ENCODE results near the gene HHLA2. TPM values are rescaled to one million over a fixed set of nuclear protein-coding genes. Genes with fewer than 3 reads are reported as not detected.
A peak's percentile ranks its signal among the peaks of the same experiment; 100 is the strongest.

Gene HHLA2
- total RNA-seq, 1 experiment from 2014 or later = not detected

DNA sequence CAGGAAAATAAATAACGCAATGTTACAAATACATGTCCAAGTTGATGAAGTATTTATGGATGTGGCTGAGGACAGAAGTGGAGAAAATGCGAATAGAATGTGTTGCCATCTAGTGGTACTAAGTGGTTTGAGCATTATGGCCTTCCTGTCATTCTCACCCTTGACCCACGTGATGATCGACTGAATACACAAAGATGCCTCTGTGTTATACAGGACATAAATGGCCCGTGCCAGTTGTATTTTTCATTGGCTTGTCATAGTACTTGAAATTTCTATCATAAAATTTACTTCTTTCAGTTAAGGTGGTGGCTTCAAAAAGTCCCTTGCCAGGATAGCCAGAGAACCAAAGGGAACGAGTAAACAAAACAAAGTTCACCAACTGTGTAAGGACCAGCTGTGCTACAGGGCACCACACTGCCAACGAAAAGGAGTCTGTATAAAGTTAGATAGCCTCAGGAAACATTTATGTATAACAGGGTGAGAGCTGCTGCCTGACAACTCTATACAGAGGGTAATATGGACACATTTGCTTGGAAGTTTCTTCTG lies 110.4 kb downstream of the HHLA2 start:
- Histone ChIP-seq H3F3A (ENCODE audit: low read length, unreplicated experiment) (no peaks in the 10 kb centered on the region), H3K4me2 (ENCODE audit: low read length) (no peak overlapping the region), H3K9me3 (ENCODE audit: low read length) (no peaks in the 10 kb centered on the region), H4K20me1 (ENCODE audit: low read length) (no peaks in the 10 kb centered on the region), H3K4me3 (ENCODE audit: low read length) (no peak overlapping the region), H3K4me1 (ENCODE audit: insufficient read depth, low read length) (peaks cover 9% of the 10 kb centered on the region), H3K27me3 (ENCODE audit: low read length) (no peaks in the 10 kb centered on the region), H3K9me2 (replicated peaks; ENCODE audit: low read length) (no peaks in the 10 kb centered on the region), H3K27ac (ENCODE audit: low read length) (no peak overlapping the region), H3K79me2 (ENCODE audit: low read length) (no peaks in the 10 kb centered on the region), H3K9ac (ENCODE audit: low read length) (no peak overlapping the region), H3K36me3 (ENCODE audit: low read depth, low read length) (no peaks in the 10 kb centered on the region), H2AFZ (ENCODE audit: low read length) (no peak overlapping the region)
- intact Hi-C loops (cut with micrococcal nuclease) = loop anchor here (1.0 to 2.0 kb wide), 6 partner anchors 71 to 468 kb away; partner anchors contain the start of gene IFT57
- DNase-seq (peak; percentile 74), ATAC-seq (peak; percentile 89)
- no TSS peak for BruUV-seq (replicated peaks)
- TF ChIP-seq CTCF (conservative IDR thresholded peaks at IDR 0.05; ENCODE audit: low read depth, low read length) = peak; percentile 80
- no peak for TF ChIP-seq EZH2 (IDR thresholded peaks at IDR 0.05; ENCODE audit: low read length, unreplicated experiment)
- ChIA-PET CTCF (no interaction called here), POLR2A (ENCODE audit: unreplicated experiment) (no interaction called here)

DNA sequence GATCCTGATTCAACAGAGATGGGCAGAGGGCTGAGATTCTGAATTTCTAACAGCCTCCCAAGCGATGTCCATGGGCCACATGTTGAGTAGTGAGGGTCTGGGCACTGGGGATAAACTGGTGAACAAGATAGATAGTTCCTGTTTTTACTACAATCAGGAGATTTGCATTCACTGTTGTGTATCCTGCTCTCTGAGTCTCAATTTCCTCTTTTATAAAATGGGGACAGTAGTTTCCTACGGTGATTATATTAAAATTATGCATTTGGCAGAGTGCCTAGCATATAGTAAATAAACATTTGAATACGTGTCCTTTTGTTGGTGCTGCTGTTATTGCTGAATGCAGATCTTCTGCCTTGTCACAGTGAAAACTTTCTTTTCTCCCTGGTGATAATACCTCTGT lies 111.5 kb downstream of the HHLA2 start:
- CTCF ChIA-PET = no interaction called here
- no peaks in the 10 kb centered on the region for H3K9me3 ChIP-seq (ENCODE audit: low read length)
- H3K9ac ChIP-seq (ENCODE audit: low read length) = no peak overlapping the region
- POLR2A ChIA-PET (ENCODE audit: unreplicated experiment) = no interaction called here
- H4K20me1 ChIP-seq (ENCODE audit: low read length) = no peaks in the 10 kb centered on the region
- no peak overlapping the region for H3K4me2 ChIP-seq (ENCODE audit: low read length)
- no peaks in the 10 kb centered on the region for H3F3A ChIP-seq (ENCODE audit: low read length, unreplicated experiment)
- no peaks in the 10 kb centered on the region for H3K79me2 ChIP-seq (ENCODE audit: low read length)
- DNase-seq (no peak), ATAC-seq (no peak)
- no peaks in the 10 kb centered on the region for H3K36me3 ChIP-seq (ENCODE audit: low read depth, low read length)
- no peaks in the 10 kb centered on the region for H3K27me3 ChIP-seq (ENCODE audit: low read length)
- TF ChIP-seq EZH2phosphoT487 (IDR thresholded peaks at IDR 0.05; ENCODE audit: borderline replicate concordance, low read length) = no peak
- no peak for TF ChIP-seq CTCF (conservative IDR thresholded peaks at IDR 0.05; ENCODE audit: low read depth, low read length)
- no peak for TF ChIP-seq EZH2 (IDR thresholded peaks at IDR 0.05; ENCODE audit: low read length, unreplicated experiment)
- no TSS peak for BruUV-seq (replicated peaks)
- H3K9me2 ChIP-seq (replicated peaks; ENCODE audit: low read length) = no peaks in the 10 kb centered on the region
- no peak overlapping the region for H3K27ac ChIP-seq (ENCODE audit: low read length)
- intact Hi-C loops (cut with micrococcal nuclease) = loop anchor here (2.0 kb wide), 1 partner anchor 469 kb away; no protein-coding TSS in a partner anchor
- H3K4me1 ChIP-seq (ENCODE audit: insufficient read depth, low read length) = peaks cover 20% of the 10 kb centered on the region
- H2AFZ ChIP-seq (ENCODE audit: low read length) = no peak overlapping the region
- H3K4me3 ChIP-seq (ENCODE audit: low read length) = no peak overlapping the region

- no peak overlapping the region for H2AFZ ChIP-seq (ENCODE audit: low read length)
- no peaks in the 10 kb centered on the region for H3K27me3 ChIP-seq (ENCODE audit: low read length)
- peaks cover 21% of the 10 kb centered on the region for H3K4me1 ChIP-seq (ENCODE audit: insufficient read depth, low read length)
- H3K9ac ChIP-seq (ENCODE audit: low read length) = no peak overlapping the region
- no peaks in the 10 kb centered on the region for H3K9me2 ChIP-seq (replicated peaks; ENCODE audit: low read length)
- no peak for ATAC-seq
- H3K79me2 ChIP-seq (ENCODE audit: low read length) = no peaks in the 10 kb centered on the region
- no peak overlapping the region for H3K27ac ChIP-seq (ENCODE audit: low read length)
- POLR2A ChIA-PET (ENCODE audit: unreplicated experiment) = interaction anchor here (0.6 kb wide), 1 partner anchor 509 kb away, joined by 4 read pairs; no protein-coding TSS in a partner anchor
- no peaks in the 10 kb centered on the region for H3K36me3 ChIP-seq (ENCODE audit: low read depth, low read length)
- TF ChIP-seq EZH2 (IDR thresholded peaks at IDR 0.05; ENCODE audit: low read length, unreplicated experiment) = no peak
- TF ChIP-seq EZH2phosphoT487 (IDR thresholded peaks at IDR 0.05; ENCODE audit: borderline replicate concordance, low read length) = no peak
- no peak for TF ChIP-seq CTCF (conservative IDR thresholded peaks at IDR 0.05; ENCODE audit: low read depth, low read length)
- intact Hi-C loops (cut with micrococcal nuclease) = no loop called here
- BruUV-seq (replicated peaks) = no TSS peak
- H3K4me3 ChIP-seq (ENCODE audit: low read length) = no peak overlapping the region
- no peaks in the 10 kb centered on the region for H4K20me1 ChIP-seq (ENCODE audit: low read length)
- H3F3A ChIP-seq (ENCODE audit: low read length, unreplicated experiment) = no peaks in the 10 kb centered on the region
- H3K9me3 ChIP-seq (ENCODE audit: low read length) = no peaks in the 10 kb centered on the region
- no peak overlapping the region for H3K4me2 ChIP-seq (ENCODE audit: low read length)
- DNase-seq = no peak
- CTCF ChIA-PET = no interaction called here
These were observed 112.8 kb downstream of the HHLA2 start for GRCh38 chr3:108408883-108409799.

All from PC-3 (cell line).